ENCODE results near the gene PIGC.
"Not testable (repeated sequence)": the region's sequence is repeated elsewhere in the genome, so short reads cannot be mapped to it uniquely, and the experiment has no call there.

PIGC gene

DNA sequence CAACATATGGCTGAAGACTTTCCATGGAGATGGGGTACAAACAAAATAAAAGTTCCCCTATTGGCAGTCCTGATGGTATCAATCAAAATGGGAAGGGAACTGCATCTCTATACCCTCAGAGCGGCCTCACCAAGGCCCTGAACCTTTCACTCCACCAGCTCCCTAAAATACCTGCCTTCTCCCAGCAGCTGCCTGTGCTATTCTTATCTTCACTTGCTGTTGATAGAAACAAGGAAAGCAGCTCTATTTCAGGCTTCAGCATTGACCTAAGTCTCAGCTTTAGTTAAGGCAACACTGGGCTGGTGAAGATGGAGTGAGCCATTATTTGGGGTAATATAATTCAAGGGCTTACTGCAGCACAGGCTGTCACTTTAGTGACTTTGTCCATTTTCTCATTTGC, 21.7 kb upstream of the PIGC start:
- DNase-seq, result no peak

DNA sequence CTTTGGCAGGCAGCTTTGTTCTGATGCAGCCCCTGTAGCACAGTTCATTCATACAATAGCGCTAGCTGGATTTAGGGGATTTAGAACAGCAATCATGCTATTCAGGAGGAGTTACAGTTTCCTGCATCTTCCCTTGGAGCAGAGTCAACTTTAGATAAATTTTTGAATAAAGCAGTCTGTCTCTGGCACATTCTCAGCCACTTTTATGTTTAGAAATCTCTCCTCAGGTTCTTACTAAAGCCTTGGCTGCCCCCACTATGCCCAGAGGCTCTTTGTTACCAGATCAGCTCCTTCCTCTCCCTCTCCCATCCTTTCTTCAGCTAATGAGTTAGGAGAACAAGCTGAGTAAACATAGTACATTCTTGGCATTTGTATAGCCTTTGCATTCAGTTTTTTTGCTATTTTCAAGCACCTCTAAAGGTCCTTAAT, 17.0 kb upstream of the PIGC start:
- no peak for DNase-seq

DNA sequence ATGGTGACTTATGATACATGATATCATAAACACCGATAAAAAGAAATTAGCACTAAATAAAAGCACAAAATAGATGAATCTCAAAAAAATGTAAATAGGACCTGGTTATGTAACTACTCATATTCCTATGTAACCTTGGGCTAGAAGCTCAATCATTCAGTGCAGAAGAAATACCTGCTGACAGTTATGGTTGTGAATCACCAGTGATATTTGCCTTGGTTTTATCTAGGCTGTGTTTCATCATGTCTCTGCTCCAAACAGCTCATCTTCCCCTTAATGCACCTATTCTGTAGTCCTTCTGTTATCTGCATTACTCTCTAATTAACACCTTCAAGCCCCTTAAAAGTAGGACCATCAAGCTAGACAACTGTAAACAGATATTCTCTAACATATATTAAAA, 16.3 kb upstream of the PIGC start:
- DNase-seq, result no peak

DNA sequence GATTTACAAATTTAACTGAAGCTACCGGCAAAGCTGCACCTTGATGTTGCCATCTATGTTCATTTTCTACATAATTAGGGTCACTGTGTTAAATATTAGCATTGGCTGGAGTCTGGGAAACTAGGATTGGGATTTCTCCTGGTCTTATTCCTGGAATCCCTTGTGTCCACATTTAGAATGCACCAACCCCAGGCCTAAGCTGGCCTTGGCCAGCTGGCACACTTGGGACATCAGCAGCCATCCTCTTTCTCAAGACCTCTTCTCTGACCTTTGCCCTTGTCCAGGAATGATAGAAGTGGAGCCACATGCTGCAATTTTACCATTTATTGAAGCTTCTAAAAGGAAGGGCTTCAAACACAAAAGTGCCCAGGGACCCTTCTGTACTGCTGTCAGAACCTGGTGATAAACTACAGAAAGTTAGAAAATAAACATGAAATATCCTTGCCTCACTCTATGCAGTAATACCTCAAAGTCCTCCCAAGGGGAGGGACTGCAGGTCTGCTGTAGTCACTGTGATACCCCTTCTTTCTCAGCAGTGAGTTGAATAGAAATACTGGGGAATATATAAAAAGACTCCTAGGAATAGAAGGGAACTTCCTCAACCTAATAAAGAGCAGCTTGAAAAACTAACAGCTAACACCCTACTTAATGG, 13.7 kb upstream of the PIGC start:
- no peak for DNase-seq

DNA sequence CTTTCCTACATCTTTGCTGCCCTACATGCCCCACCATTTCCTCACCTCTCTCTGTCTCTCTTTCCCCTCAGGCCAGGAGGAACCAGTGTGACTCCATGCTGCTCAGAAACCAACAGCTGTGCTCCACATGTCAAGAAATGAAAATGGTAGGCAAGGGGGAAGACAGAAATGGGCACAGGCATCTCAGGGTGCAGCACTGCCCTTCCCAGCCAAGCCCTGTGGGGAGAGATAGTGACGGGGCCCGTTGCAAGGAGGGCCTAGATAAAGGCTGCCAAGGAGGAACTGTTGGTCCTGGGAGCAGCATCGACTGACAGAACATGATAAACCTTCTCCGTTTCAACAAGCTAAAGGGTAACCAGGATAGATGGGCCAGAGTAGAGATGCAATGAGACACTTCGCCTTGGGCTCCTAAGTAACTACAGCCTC, 12.5 kb upstream of the PIGC start:
- DNase-seq, result peak; percentile 92

DNA sequence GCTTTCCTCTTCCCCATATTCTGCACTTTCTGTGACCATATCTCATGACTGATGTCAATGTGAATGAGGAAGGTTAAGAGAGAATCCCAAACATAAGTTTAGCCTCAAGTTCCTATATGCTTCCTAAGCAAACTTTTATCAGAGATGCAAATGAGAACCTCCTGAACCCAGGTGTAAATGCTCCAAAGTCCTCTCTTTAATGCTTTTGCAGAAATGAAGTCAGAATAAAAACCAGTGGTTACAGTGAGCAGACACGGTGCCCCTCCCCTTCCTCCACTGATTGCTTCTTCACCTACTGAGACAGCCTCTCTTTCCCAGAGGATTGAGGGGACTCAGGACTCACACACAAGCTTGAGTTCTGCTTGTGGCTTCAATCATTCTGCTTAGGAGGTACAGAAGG, 11.6 kb upstream of the PIGC start:
- peak; percentile 33 for DNase-seq

DNA sequence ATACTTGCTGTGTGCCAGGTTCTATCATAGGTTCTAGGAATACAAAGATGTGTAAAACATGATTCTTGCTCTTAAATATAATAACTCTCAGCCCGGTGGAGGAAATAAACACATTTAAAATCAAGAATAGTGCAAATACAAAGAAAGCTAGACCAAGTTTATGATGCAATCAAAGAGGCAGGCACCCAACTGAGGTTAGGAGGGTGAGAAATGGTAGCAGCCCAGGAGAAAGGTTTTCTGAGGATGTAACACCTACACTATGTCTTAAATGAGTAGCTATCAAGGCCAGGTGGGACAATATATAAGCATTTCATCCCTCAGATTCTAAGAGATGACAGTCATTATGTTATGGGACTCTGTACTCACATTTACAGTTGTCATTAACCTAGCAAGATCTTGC, 9.7 kb upstream of the PIGC start:
- no peak for DNase-seq

DNA sequence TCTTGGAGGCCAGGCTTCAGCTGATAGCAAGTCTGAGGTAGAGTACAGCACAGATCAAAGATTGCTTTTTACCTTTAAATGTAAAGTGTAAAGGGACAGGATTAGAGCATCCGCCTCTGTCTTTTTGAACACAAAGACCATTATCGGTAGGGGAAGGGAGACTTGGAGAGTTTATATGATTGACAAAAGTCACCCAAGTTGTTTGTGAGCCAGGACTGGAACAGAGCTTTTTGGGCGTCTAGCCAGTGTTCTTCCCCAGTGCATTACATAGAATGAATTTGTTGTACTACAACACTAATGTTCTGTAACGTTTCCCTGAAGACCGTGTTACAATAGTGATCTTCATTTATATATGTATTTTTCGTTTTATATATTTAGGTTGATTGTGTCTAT, 9.3 kb upstream of the PIGC start:
- DNase-seq, result no peak

DNA sequence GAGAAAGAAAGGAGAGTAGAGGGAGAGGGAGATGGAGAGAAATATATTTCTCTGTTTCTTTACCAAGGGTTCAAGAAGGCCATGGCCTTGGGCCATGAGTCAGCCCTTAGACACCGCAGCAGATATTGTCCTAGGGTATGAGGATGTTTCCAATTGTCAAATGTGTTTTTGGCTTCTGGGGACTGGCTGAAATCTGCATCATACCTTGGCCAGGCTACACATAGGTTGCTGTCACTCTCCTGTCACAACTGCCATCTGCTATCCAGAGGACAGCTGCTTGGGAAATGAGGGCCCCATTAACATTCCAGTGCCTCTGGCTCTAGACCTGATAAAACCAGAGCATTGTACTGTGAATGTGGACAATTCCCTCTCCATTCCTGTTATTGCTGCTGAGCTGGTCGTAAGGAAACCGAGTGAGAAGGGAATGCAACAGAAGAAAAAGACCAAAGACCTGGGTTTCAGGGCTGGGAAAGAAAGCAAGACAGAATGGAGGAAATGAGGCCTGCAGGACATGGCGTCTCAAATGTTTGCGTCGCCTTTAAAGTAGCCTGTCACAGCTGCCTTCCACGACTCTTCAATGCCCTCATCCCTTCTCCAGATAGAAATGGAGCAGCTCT, 8.8 kb upstream of the PIGC start:
- DNase-seq, result no peak

DNA sequence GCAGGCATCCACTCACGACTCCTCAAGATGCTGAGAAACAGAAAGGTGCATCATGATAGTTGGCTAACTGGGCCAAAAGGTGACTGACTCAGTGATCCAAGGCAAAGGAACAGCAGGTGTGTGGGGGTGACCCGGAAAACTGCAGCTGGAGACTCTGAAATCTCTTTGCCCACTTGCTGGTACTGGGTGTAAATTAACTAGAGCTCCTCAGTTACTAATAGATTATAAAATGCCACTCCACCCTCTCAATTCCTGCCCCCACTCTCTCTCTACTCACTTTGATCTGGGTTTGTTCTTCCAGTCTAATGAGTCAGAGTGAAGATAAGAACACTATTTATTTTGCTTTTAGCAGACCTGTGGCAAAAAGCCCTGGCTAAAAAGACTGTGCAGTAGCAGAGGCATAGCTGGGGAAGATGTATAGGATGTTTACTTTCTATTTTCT, 7.2 kb upstream of the PIGC start:
- DNase-seq, result peak; percentile 74

DNA sequence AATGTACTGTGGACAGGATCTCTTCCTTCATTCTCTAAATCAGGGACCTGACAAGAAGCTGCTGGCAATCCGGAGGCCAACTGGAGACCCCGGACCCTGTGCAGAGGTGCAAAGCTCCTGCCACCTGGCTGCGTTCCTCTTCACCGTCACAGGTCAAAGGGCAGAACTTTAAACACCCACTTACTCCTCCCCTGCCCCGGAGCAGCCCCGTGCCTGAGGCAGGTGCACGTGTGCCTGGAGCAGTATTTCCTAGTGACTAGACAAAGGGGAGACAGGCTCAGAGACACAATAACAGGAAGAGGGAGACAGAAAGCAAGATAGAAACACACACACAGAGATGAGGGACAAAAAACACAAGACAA, 6.6 kb upstream of the PIGC start:
- no peak for DNase-seq

DNA sequence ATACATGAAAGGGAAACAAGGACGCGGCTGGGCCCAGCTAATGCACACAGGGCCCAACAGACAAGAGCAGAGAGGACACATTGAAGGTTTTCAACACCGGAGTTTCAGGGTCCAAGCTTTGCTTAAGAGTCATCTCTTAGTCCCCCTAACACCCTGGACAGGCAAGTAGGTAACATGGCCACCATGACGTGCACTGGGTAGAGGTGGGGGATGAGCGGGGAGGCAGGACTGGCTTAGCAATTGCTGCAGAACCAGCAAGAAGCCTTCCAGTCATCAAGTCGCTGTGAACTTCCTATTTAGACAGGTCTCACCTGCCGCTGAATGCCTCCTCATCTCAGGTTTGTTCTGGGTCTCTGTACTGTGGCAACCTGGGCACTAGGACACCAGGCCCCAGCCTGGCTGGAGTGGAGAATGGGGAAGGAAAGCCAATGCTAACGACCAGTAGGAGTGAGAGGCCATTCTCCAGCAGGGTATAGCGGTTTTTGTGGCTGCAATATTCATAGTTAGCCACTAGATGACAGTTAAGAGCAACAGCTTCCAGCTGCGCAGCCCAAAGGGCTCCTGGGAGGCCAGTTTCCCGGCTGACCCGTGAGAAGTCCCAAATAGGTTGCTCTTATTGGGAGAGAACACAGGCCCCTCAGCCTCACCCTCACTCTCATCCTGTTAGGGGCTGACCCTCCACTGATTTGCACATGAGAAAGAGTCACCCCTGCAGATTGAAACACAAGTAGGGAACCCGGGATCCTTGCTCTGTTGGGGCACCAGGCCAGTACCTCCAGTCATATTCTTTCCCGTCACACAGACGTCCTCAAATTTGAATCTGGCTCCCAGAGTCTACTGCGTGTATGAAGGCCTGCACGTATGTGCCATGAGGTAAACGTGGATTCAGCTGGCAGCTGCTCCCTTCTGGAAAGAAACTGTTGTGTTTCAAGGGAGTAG, 6.0 kb upstream of the PIGC start:
- peak; percentile 95 for DNase-seq

DNA sequence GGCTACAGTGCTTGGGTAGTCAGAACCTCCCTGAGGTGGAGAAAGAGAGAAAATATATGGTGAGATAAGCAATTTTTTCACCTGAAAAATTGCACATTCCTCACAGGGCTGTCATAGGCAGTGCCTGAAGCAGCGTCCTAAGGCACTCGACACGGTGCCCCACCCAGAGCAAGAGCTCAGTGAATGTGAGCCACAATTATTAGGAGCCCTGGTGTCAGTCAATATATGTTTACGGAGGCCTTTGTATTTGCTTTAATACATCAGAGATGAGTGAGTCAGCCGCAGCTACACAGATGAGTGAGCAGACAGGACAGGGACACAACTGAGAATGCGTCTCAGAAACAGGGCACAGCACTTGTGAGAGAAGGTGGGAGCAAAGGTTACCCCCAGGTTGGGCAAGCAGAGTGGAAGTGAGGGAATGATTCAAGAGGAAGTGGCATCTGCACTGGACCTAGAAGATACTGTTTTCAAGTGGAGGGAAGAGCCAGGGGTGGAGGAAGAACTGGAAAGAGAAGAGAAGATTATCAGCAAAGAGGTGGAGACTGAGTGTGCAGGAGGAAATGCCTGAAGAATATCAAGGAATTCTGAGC, 5.2 kb upstream of the PIGC start:
- no peak for DNase-seq

DNA sequence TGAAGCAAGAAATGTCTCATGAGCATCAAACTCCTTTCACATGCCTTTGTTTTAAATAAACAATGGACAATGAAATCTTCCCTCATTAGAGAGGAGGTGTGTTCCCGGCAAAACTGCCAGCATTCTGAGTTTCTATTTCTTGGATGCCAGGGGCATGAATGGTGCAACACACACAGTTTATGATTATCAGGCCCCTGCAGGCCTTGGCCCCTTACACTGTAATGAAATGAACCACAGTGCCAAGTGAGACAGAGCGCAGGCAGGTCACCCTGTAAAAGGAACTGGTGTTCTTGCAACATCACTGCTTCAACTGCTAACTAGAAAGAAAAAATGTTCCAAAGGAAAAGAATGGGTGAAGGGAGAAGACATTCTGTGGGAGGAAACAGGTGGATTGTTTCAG, 3.8 kb upstream of the PIGC start:
- no peak for DNase-seq

DNA sequence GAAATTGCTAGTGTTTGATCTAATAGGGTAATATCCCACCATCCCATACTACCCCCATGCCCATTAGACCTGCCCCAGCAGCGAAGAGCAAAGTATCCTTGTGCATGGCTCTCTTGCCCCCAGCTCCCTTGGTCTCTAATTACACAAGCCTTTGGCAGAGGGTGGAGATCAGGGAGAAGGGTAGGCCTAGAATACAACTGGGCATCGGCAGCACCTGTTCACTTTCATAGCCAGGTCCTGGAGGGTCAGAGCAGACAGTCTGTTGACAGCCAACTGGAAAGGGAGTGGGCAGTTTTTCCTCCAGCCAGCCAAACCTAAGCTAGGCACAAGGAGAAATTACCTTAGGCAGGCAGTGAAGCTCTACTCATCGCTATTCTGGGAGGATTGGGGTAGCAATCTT, 2.7 kb upstream of the PIGC start:
- no peak for DNase-seq

DNA sequence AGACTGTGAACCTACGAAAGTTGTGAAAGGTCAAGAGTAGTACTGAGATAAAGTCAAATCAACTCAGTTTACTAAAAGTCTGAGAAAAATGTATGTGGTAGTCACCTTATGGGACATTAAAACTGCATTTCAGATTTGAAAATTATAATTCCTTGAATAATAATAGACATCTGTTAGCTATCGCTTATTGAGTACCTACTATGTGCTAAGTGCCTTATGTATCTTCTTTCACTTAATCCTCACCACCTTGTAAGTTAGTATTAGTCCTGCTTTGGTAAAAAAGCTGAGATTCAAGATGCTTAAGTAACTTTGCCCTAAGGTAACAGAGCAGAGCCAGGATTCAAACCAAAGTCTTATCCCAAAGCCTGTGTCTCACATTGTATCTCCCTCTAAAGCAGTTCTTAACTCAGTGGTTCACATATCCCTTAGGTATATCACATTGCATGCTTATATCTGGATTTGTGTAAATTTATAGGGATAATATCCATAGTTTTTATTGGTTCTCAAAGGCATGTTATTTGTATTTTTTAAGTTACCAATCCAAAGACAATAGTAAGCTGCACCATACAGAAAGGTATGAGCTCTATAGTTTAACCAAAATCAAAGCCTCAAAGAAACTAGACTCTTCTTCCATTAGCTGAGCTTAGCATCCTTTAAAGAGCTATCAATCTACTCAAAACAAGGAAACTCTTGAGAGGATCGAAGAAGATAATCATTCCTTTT, 865 bp downstream of the PIGC start:
- no peak for DNase-seq

DNA sequence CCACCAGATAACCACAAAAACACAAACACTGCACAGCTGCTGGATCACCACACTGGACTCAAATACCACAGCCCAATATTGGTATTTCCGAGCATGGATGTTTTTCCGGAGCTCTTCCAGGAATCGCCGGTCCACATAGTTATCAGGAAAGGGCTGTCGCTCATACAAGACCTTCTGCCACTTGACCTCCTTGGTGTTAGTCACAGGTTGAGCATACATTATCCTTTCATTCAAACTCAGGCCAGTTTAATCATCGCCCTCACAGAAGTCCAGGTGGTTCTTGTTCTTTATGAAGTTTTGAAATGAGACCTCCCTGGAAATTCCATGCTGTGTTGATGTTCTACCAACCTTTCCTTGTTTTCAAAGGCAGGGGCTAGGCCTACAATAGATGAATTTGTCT, 1.5 kb downstream of the PIGC start:
- no peak for DNase-seq

DNA sequence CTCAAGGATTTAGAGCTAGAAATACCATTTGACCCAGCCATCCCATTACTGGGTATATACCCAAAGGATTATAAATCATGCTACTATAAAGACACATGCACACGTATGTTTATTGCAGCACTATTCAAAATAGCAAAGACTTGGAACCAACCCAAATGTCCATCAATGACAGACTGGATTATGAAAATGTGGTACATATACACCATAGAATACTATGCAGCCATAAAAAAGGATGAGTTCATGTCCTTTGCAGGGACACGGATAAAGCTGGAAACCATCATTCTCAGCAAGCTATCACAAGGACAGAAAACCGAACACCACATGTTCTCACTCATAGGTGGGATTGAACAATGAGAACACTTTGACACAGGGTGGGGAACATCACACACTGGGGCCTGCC, 6.7 kb downstream of the PIGC start:
- DNase-seq, result not testable (repeated sequence)

DNA sequence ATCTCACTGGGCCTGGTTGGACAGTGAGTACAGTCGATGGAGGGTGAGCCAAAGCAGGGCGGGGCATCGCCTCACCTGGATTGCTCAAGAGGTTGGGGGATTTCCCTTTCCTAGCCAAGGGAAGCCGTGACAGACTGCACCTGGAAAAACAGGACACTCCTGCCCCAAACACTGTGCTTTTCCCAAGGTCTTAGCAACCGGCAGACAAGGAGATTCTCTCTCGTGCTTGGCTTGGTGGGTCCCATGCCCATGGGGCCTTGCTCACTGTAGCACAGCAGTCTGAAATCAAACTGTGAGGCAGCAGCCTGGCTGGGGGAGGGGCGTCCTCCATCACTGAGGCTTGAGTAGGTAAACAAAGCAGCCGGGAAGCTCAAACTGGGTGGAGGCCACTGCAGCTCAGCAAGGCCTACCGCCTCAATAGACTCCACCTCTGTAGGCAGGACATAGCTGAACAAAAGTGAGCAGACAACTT, 12.1 kb downstream of the PIGC start:
- no peak for DNase-seq

DNA sequence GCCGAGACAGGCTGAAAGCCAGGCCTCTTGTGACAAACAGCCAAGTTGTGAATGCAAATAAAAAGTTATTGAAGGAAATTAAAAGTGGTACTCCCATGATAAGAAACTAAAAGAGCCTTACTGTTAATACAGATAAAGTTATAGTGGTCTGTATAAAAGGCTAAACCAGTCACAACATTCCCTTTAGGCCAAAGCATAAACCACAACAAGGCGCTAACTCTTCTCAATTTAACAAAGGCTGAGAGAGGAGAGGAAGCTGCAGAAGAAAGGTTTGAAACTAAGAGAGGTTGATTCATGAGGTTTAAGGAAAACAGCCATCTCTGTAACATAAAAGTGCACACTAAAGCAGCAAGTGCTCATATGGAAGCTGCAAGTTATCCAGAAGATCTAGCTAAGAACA, 12.7 kb downstream of the PIGC start:
- no peak for DNase-seq

DNA sequence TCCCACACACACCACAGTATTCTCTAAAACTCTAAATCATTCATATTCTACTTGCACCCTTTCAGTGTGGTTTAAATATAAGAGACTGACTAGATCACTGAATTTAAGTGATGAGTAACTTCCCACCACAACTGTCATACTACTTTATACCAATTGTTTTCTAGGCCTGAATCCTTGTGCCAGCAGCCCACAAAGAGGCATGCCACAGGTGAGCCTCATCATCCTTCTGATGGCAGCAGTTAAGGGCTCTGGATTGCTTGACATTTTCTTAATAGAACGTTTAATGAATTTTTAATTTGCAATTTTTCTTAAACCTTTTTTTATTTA, 13.8 kb downstream of the PIGC start:
- no peak for DNase-seq

DNA sequence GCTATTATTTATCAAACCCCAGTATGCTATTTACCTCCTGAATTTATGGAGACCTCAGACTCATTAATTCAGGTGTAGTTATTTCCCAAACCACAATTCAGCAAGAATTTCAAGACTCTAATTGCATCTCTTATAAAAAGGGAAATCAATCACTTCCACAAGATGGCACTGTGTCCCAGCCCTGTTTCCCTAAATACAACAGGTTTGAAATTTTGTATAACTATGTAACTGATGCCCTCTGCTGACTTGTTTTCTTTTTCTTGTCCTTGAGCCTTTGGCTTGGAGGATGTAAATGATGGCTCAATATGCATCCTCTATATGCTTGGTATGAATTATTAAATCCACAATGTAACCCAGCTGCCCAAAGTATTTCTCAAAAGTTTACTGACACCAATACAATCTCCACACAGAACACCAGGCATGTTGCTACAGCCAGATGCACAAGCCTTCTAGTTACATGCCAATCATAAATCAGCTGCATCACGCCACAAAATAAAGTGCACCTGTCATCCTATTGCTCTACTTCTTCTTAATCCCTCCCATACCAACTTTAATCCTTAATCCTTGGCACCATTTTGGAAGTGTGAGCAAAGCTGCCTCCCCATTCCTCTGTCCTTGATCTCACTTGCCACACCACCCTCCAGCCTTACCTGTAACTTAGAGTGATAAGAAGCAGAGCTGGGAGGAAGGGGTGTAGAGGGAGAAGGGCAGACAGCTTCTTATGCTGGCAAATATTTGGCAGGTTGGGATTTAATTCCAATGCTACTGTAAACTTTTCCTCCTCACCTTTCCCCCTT, 14.3 kb downstream of the PIGC start:
- peak; percentile 89 for DNase-seq

Measured in OCI-M1 (cell line).